Amniotic epithelial cell (primary cell): Measurements from ENCODE around the gene GSTA3.
"Not testable (repeated sequence)": the region's sequence is repeated elsewhere in the genome, so short reads cannot be mapped to it uniquely, and the experiment has no call there.

Experiments used
- DNase-seq: peaks from one replicate; pipeline ENCODE4 v3.0.0-alpha.2; 2010; ENCODE audit warnings: low read depth

GSTA3 gene

DNA sequence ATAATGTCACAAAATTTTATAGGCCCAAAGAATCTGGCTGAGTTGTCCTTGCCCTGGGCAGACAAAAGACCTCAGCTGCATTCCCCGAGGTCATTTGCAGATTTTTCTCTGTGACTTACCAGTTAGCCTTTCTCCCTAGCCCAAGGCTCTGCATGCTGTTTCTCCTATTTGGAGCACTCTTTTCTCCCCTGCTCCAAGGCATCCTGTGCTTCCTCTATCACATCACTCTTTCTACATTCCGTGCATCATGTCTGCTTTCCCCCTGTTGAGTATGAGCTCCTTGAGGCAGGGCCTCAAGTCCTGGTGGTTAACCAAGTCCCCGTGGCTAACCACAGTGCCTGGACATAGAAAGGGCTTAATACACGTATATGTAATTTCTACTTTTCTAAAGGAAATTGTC is 593 bp upstream of the GSTA3 start:
- peak; percentile 39 for DNase-seq

DNA sequence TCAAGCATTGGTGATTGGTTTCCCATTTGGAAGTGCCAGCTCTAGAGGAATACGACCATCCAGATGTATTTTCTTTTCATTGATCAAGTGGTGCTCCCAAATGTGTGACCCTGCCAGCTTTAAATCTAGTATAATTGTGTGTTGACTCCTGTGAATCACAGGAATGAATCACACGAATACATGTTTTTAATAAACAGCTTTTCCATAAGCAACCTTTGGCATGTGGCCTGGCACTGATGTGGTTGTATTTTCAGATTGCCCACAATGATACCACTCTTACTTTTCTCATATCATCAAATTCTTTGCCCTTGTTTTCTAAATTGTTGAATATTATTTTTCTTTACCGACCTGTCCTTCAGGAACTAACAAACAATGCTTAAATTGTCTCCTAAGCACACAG is 367 bp downstream of the GSTA3 start:
- no peak for DNase-seq

DNA sequence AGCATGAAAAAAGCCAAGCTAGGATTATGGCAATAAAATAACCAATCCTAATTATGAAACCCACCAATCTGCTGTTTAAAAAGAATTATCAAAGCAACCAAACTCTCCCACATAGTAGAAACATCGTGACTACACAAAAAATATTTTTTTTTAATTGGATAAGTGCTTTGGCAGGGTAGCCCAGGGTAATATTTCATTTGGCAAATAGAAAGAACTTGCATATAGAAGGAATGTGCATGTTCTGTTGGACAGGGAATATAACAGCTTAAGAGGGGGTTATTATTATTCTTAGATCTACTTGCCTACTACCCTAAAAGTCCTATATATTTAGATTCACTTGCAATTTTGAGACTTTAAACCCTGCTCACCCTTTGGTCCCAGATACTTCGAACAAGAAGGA is 972 bp downstream of the GSTA3 start:
- no peak for DNase-seq

DNA sequence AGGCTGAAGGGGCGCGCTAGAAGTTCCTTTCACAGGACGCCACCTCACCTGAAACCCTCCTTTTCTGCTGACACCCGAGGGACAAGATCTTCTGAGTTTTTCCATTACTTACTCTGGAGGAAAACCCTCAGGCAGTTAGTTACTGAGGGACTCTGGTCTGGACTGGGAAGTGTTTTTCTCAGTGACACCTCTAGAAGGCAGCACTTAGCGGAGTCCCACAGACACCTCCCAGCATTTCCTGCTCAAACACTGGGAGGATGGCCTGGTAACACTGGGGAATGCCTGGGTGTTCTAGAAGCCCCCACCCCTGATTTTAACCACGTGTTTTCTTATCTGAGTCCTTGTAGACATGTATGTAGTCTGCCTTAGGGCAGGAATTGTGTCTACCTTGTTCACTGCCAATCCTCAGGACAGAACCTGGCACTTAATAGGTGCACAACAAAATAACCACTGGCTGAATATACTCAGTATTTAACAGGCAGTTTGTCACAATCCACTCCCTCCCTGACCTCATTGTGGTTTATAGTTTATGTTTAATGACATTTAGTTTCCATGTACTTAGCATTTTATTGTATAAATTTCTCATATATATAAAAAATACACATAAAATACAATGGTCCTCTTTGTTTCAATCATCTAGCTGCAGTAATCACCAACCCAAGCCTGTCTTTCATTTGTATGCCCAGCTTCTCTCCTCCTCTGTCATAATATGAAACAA is 4.8 kb downstream of the GSTA3 start:
- DNase-seq = peak; percentile 15

DNA sequence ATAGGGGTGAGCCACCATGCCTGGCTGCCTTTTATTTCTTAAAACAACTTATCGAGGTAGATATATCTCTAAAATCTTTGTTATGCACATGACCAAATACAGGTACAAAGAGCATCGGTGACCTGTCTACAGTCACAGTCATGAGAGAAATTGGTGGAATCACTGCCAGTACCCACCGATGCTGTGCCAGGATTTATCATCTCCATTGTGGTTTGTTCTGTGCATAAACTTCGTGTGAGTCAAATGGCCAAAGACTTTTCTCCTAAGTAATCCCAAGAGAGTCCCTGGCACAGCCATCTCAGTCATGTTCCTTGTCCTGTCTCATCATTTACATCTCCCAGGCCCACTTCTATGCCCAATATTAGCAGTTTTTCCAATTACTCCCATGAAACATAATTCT is 9.0 kb downstream of the GSTA3 start:
- no peak for DNase-seq

DNA sequence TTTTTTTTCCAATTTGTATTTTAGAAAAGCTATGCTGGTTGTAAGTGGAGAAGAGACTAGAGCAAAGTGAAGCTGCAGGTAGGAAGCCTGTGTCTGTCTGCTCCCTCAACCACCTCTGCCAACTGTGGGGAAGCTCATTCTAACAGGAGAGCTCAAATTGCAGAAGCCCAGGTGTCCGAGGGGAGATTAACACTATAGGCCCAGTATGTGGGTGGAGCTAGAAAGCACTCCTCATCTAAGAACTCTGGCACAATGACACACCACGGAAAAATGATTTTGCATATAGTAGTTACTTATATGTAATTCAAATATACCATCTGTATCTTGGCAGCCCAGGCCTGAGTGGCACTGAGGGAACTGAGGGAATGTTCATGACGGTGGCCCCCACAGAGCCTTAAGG is 13.7 kb downstream of the GSTA3 start:
- DNase-seq = not testable (repeated sequence)

DNA sequence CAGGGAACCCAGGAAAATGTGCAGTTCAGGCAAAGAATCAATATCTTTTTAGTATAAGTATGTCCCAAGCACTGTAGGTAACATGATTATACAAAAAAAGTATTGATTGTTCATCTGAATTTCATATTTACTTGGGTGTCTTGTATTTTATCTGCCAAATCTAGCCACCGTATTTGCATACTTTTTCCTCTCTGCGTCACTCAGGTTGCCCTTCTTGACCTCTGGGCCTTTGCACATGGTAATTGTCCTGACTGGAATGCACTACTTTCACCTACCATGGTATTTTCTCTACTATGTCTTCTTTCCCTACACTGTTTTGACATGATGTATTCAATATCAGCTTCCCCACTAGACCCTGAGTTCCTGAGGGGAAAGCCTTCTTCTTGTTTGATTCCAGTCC is 15.2 kb downstream of the GSTA3 start:
- DNase-seq = no peak

DNA sequence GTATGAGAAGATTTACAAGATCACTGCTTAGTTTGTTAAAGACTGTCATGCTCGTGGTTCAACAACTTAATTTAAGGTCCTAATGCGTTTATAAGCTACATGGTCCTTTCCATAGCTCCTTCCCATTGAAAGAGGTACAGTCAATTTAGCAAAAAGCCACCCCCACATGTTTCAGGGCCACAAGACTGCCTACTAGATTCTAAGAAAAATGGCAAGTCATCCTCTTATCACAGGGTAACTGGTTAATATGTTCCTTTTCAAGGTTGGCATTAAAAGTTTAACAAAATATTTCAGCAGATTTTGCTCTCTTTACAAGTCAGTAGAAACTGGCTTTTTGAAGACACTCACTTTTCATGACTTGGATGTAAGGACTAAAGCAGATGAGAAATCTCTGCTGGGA is 15.7 kb downstream of the GSTA3 start:
- DNase-seq = no peak

DNA sequence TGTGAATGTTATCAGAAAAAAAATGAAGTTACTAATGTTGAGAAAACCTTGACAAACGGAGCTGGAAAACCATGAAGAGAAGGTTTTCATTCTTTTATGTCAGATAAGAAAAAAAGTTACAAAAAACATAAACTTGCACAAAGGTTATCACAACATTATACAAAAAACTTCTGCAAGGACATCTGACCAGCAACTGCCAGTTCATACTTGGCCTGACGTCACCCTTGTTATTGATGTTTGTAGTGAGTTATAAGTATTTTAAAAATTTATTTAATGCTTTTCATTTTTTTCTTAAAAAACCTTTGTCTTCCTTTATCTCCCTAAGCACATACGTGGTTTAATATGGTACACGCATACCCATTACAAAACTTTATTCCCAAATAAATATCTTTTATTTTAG is 16.3 kb downstream of the GSTA3 start:
- DNase-seq = peak; percentile 3

DNA sequence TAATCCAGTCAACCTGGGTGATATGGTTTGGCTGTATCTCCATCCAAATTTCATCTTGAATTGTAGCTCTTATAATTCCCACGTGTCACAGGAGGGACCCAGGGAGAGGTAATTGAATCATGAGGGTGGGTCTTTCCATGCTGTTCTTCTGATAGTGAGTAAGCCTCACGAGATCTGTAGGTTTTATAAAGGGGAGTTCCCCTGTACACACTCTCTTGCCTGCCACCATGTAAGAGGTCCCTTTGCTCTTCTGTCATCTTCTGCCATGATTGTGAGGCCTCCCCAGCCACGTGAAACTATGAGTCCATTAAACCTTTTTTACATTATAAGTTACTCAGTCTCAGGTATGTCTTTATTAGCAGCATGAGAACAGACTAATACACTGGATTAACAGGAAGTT is 19.5 kb downstream of the GSTA3 start:
- no peak for DNase-seq

DNA sequence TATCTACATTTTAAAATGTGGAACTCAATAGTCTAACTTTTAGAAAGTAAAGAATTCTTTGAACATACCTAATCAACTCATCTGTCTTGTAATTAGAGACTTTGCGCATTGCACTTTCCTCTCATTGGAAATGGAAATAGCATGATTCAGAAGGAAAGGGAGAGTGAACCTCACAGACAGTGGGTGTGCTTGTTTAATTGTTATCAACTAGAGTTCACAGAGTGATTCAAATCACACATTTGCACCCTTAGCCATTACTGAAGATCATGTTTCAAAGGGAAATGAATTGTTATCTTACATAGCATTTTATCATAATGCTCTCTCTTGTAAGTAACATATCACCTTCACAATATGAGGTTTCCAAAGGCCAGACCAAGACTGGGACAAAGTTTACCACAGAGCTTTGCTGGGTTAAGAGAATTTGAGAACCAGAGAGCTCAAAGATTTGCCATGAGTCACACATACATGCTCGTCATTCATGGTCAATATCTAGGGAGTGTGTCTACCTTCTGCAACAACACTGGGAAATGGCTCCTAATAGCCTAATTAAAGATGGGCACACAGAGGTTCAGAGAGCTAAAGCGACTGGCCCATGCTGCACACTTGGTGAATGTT is 21.5 kb downstream of the GSTA3 start:
- DNase-seq = peak; percentile 6

DNA sequence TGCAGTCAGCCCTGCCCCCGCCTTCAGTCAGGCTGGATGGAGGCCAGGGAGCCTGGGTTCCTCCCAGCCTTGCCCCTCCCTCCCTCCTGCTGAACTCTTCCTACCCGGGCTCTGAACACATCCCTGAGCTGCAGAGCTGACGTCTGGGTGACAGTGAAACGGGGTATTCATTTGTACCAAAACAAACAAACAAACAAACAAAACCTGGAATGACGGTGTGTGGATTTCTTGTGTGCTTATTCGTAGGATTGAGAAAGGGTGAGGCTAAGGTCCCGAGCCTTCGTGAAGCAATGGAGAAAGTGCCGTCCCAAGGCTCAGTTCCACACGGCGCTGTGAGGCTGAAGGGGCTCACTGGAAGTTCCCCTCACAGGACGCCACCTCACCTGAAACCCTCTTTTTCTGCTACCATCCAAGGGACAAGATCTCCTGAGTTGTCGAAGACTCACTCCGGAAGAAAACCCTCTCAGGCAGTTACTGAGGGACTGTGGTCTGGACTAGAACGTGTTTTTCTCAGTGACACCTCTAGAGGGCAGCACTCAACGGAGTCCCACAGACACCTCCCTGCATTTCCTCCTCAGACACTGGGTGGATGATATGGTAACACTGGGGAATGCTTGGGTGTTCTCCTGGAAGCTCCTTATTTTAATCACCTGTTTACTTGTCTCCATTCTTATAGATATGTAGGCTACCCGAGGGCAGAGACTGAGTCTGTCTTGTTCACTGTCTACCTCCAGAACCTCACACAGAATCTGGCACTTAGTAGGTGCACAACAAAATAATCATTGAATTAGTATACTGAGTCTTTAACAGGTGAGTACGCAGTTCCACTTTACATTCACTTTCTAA is 27.3 kb downstream of the GSTA3 start:
- DNase-seq = peak; percentile 59

DNA sequence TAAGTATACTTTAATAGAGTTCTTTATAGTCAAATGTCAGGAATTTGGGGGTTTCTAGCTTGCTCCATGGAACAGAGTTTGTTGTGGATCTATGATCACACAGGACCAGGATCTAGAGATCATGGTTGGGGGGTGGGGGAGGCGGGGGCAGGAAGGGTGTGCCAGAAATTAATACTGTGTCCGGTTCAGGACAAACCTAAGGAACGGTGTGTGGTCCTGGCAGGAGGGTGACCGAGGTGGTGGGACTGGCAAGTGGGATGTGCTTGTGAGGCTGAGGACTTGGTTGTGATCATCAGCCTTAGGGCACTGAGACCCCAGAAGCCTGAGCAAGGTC is 27.9 kb downstream of the GSTA3 start:
- no peak for DNase-seq

DNA sequence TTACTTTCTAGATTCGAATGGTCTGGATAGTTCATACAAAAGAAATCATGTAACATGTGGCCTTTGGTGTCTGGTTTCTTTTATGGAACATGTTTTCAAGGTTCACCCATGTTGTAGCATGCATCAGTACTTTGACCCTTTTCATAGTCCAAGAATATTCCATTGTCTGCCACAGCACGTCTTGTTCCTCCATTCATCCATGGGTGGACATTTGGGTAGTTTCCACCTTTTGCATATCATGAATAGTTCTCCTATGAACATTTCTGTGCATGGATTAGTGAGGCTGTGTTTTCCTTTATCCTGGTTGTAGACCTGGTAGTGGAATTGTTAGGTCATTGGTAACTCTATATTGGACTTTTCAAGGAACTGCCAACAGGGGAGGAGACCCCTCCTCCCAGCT is 31.7 kb downstream of the GSTA3 start:
- DNase-seq = no peak

DNA sequence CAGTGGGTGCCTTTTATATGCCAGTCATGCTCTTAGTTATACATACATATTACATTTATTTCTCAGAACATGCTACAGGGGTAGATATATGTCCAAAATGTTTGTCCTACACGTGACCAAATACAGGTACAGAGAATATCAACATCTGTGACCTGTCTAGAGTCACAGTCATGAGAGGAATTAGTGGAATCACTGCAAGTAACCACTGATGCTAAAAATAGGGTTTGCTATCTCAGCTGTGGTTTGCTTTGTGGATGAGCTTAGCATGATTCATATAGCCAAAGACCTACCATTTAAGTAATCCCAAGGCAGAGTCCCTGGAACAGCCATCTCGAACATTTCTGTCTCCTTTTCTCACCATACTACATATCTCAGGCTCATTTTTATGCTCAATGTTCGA is 32.3 kb downstream of the GSTA3 start:
- peak; percentile 94 for DNase-seq

DNA sequence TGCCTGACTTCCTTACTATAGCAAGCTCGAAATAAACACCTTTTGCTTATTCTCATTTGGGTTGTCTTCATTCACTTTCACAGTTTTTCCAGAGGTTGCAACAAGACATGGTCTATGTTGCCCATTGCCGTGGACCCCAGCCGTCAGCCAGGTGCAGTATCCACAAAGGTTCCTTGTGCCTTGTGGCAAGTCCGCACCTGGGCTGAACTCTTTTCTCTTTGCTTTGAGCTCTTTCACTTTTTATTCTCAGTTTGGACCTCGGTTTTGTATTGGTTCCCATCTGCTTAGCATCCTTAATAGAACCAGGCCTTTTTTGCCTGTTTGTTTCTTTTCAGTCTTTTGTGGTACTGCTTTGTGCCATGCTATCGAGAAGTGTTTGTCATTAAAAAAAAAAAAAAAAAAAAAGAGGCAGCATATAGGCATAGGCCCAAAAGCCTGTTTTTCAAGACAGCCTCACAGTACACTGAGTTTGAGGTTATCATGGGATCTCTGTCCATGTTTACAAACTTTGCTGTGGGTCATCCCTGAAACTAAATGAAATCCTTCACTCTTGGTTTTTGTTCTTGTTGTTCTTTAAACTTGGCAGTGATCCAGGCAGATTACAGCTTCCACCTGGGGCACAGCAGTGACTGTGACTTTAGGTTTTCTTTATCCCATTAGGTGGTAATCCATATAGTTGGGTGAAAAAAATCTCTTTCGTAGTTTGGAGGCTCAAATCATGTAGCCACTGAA is 33.3 kb downstream of the GSTA3 start:
- DNase-seq = no peak

DNA sequence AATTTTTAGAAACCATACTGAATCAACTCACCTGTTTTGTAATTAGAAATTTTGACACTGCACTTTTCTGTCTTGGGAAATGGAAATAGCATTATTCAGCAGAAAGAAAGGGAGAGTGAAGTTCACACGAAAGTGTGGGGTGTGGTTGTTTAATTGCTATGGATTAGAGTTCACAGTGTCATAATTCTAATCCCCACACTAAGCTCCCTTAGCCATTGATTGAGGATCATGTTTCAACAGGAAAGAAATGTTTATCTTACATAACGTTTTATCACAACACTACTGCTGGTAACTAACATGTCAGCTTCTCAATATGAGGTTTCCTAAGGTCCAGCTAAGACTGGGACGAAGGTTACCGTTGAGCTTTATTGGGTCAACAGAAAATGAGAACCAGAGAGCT is 37.5 kb downstream of the GSTA3 start:
- DNase-seq = no peak

DNA sequence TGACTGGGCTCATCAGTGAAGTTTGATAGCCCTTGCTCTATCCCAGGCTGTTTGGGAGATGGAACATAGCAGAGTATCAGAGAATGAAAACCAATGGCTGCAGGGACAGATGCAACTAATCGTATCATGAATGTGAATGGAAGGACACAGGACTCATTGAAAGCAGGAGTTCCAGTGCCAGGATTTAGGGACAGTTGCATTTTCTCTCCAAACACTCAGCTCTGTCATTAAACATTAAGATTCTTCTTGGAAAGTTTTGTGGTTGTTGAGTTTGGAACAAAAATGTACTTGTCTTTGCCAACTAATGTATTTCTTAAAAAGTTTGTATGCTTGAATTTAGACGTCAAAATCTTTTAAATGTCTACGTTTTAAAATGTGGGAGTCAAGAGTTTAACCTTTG is 37.9 kb downstream of the GSTA3 start:
- DNase-seq = no peak

DNA sequence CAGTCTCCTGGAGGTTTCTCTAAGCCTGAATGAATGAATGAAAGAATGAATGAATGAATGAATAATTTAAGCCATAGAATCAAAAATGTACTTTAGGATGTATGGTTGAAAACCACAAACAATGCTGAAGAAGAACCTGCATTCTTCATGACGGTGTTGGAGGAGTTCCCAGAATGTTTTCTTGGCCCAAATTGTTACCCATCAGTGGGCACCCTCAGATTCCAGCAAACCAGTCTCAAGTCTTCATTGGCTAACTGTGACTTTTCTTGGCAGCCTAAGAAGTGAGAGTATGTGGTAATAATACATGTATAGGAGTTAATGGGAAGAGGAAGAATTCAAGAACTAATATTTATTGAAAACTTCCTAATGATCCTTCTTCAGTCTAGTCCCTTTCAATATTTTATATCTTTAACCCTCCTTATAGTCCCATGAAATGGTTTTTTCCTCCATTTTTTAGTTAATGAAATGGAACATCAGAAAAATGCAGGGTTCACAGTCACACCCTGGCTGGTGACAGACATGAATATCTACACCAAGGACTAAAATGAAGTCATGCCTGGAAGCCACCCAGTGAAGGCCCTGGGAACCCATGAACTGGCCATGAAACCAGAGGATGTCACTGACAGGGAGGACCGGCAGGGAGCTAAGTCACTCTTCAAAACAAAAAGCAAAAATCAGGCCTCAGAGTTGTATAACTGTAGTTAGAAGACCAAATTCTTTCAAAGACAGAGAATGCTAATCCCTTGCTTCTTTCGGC is 39.0 kb downstream of the GSTA3 start:
- not testable (repeated sequence) for DNase-seq

DNA sequence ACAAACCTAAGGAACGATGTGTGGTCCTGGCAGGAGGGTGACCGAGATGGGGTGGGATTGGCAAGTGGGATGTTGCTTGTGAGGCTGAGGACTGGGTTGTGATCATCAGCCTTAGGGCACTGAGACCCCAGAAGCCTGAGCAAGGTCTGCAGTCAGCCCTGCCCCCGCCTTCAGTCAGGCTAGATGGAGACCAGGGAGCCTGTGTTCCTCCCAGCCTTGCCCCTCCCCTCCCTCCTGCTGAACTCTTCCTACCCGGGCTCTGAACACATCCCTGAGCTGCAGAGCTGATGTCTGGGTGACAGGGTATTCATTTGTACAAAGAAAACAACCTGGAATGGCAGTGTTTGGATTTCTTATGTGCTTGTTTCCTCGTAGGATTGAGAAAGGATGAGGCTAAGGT is 40.6 kb downstream of the GSTA3 start:
- not testable (repeated sequence) for DNase-seq

DNA sequence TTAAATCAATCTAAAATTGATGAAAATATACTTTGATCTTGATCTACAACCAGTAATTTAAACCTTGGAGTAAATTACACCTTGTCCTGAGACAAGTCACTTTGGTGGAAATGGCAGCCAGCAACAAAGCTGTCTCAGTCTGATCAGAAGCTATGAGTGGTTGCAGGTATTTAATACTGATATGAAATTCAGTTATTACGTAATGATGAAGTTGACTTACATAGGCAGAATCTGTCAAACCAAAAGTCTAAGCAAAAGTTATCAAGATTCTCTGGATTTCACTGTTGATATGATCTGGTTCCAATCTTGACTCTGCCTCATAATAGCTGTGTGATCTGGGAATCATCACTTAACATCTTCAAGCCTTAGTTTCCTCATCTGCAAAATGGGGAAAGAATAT is 41.3 kb downstream of the GSTA3 start:
- DNase-seq = no peak

DNA sequence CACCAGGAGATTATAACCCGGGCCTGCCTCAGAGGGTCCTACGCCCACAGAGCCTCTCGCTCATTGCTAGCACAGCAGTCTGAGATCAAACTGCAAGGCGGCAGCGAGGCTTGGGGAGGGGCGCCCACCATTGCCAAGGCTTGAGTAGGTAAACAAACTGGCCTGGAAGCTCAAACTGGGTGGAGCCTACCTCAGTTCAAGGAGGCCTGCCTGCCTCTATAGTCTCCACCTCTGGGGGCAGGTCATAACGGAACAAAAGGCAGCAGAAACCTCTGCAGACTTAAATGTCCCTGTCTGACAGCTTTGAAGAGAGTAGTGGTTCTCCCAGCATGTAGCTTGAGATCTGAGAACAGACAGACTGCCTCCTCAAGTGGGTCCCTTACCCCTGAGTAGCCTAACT is 48.3 kb downstream of the GSTA3 start:
- DNase-seq = not testable (repeated sequence)
